ENCODE measurements around the gene CDH15.

CDH15 gene

GRCh38 chr16:89138843-89139520, 32.6 kb upstream of the CDH15 start (continued):
- TF ChIP-seq ATF2 (tag by site-specific recombination; IDR thresholded peaks at IDR 0.05; ENCODE audit: low read depth) (no peak), HOXC10 (CRISPR knock-in tag; IDR thresholded peaks at IDR 0.05) (no peak), ZNF292 (tag by site-specific recombination; IDR thresholded peaks at IDR 0.05; ENCODE audit: borderline replicate concordance, low read depth) (no peak), ZNF423 (tag by site-specific recombination; IDR thresholded peaks at IDR 0.05) (no peak), ZSCAN18 (tag by site-specific recombination; IDR thresholded peaks at IDR 0.05) (no peak)

- TF ChIP-seq ZNF140 (tag by site-specific recombination; IDR thresholded peaks at IDR 0.05) = no peak
- TF ChIP-seq ZNF211 (tag by site-specific recombination; IDR thresholded peaks at IDR 0.05; ENCODE audit: low read depth) = no peak
- no peak for TF ChIP-seq ZNF223 (tag by site-specific recombination; IDR thresholded peaks at IDR 0.05)
- no peak for TF ChIP-seq ZNF324 (tag by site-specific recombination; IDR thresholded peaks at IDR 0.05)
- TF ChIP-seq ZNF341 (tag by site-specific recombination; IDR thresholded peaks at IDR 0.05; ENCODE audit: low read depth) = no peak
- TF ChIP-seq ZNF792 (tag by site-specific recombination; IDR thresholded peaks at IDR 0.05) = no peak
- no peak for TF ChIP-seq MZF1 (tag by site-specific recombination; IDR thresholded peaks at IDR 0.05; ENCODE audit: borderline replicate concordance)
- no peak for TF ChIP-seq ZNF146 (tag by site-specific recombination; IDR thresholded peaks at IDR 0.05)
- TF ChIP-seq BCL11A (tag by site-specific recombination; IDR thresholded peaks at IDR 0.05; ENCODE audit: low read depth) = no peak
- no peak for TF ChIP-seq ZNF629 (tag by site-specific recombination; IDR thresholded peaks at IDR 0.05)
- no peak for TF ChIP-seq ZBTB11 (tag by site-specific recombination; conservative IDR thresholded peaks at IDR 0.05; ENCODE audit: low read depth)
- TF ChIP-seq ZEB2 (tag by site-specific recombination; IDR thresholded peaks at IDR 0.05) = no peak
- no peak for TF ChIP-seq ZFP69B (tag by site-specific recombination; IDR thresholded peaks at IDR 0.05)
- POLR2A ChIA-PET = no interaction called here
- H3K36me3 ChIP-seq (ENCODE audit: control insufficient read depth in 2 of 2, insufficient read depth in 1 of 2, low read length in 2 of 2) = peaks cover 0 to 61% of the 10 kb centered on the region in 2 experiments; a peak in 1 of 3 replicates
Observed at GRCh38 chr16:89139907-89140361, 31.6 kb upstream of the CDH15 start.

GRCh38 chr16:89140401-89140800, 31.1 kb upstream of the CDH15 start:
- H3K36me3 ChIP-seq (ENCODE audit: control insufficient read depth in 2 of 2, insufficient read depth in 1 of 2, low read length in 2 of 2) = peaks cover 0 to 62% of the 10 kb centered on the region in 2 experiments; a peak in 1 of 3 replicates
- H3K4me3 ChIP-seq (ENCODE audit: low read depth, low read length) = no peak overlapping the region
- H3K4me1 ChIP-seq (ENCODE audit: control insufficient read depth, insufficient read depth, low read length) = no peaks in the 10 kb centered on the region
- CTCF ChIA-PET = no interaction called here
- POLR2A ChIA-PET = no interaction called here
- H3K27ac ChIP-seq (ENCODE audit: extremely low read depth, low read depth, low read length) = no peak overlapping the region
- no peaks in the 10 kb centered on the region for H3K9me3 ChIP-seq (ENCODE audit: control insufficient read depth, insufficient read depth, low read depth, low read length)
- TF ChIP-seq ZBTB10 (tag by site-specific recombination; IDR thresholded peaks at IDR 0.05) (no peak), ZNF169 (tag by site-specific recombination; IDR thresholded peaks at IDR 0.05) (no peak), ZNF157 (tag by site-specific recombination; IDR thresholded peaks at IDR 0.05) (no peak), ZNF423 (tag by site-specific recombination; IDR thresholded peaks at IDR 0.05) (no peak), SETDB1 (IDR thresholded peaks at IDR 0.05; ENCODE audit: insufficient read length, low read length) (no peak), ZBTB21 (tag by site-specific recombination; IDR thresholded peaks at IDR 0.05) (no peak)

More at GRCh38 chr16:89139907-89140361, 31.6 kb upstream of the CDH15 start:
- no peaks in the 10 kb centered on the region for H3K4me1 ChIP-seq (ENCODE audit: control insufficient read depth, insufficient read depth, low read length)
- H3K4me3 ChIP-seq (ENCODE audit: low read depth, low read length) = no peak overlapping the region
- H3K27ac ChIP-seq (ENCODE audit: extremely low read depth, low read depth, low read length) = no peak overlapping the region
- CTCF ChIA-PET = no interaction called here
- no peaks in the 10 kb centered on the region for H3K9me3 ChIP-seq (ENCODE audit: control insufficient read depth, insufficient read depth, low read depth, low read length)
